GM20000 (cell line): ENCODE data around the gene PPIL1.

Experiments
- DNase-seq: peaks from one replicate; pipeline ENCODE4 v3.0.0; 2012; ENCODE audit warnings: low spot score
- TF ChIP-seq, protein P1 (sequence below): IDR thresholded peaks from 2 replicates; pipeline ENCODE4 v1.5.1; 2012; ENCODE audit warnings: mild to moderate bottlenecking, control low read depth; ENCODE audit errors: extremely low read depth, missing control alignments

Gene PPIL1

DNA sequence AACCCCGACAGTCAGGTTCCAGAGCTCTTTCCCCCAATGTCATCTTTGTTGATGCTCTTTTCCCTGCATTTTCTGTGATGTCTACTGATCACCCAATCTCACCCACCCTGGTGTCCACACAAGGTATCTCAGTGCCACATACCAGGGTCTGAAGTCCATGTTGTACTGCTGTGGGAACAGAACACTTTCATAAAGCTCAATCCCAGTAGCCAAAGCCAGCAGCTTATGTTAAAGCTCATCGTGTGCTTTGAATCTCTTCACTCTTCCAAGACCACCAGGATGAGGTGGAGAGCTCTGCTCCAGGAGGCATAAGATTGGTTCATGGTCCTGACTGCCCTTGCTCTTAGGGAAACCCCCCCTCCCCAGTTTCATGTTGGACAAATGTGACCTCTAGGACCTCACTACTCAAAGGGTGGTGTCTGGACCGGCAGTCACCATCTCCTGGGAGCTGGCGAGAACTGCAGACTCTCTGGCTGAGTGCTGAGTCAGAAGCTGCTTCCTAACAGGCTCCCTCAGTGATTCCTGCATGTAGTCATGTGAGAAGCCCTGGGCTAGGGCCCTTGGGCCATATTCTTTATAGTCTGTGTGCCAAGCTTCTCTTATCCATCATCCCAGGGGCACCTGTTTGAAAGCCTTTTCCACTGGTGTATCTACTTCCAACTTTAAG lies 22.0 kb downstream of the PPIL1 start:
- DNase-seq = no peak
- TF ChIP-seq, protein P1, sequence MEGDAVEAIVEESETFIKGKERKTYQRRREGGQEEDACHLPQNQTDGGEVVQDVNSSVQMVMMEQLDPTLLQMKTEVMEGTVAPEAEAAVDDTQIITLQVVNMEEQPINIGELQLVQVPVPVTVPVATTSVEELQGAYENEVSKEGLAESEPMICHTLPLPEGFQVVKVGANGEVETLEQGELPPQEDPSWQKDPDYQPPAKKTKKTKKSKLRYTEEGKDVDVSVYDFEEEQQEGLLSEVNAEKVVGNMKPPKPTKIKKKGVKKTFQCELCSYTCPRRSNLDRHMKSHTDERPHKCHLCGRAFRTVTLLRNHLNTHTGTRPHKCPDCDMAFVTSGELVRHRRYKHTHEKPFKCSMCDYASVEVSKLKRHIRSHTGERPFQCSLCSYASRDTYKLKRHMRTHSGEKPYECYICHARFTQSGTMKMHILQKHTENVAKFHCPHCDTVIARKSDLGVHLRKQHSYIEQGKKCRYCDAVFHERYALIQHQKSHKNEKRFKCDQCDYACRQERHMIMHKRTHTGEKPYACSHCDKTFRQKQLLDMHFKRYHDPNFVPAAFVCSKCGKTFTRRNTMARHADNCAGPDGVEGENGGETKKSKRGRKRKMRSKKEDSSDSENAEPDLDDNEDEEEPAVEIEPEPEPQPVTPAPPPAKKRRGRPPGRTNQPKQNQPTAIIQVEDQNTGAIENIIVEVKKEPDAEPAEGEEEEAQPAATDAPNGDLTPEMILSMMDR = no peak

DNA sequence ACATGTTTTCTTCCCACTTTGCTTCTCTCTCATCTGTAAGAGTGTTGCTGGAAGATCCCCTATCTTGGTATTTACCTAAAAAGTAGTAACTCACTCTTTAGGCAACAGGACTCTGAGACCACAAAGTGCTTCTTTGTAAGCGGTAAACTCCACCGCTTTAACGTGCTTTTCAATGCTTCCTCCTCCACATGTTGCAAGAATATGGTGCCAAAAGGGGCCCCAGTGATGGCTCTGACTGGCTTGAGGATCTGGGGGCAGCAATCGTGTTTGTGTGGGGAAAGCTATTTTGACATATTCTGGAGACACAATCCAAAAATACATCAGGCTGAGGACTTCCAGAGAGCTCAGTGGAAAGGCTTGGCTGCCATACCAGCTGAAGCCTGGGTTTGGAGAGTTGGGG lies 23.0 kb downstream of the PPIL1 start:
- TF ChIP-seq, protein P1 = no peak
- DNase-seq = no peak

DNA sequence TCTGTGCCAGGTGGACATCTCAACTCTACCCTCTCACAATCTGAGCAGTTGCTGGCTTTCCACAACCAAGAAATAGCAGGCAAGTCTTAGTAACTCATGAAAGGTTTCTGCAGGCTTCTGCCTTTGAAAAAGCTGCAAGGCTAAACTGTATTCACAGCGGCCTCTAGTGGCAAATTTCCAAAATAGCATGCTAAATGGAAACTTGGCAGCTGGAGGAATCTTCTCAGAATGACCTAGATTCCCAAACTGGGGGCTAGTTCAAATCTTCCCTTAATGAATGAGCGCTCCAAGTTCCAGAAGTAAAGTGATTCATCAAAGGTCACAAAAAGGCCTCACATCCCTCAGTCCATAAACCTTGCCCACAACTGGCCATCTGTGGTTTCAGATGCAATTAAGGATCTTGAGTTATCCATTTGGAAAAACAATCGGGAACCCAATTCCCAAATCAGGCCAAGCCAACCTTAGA lies 23.4 kb downstream of the PPIL1 start:
- DNase-seq = peak; percentile 68
- TF ChIP-seq, protein P1 = peak; percentile 76

DNA sequence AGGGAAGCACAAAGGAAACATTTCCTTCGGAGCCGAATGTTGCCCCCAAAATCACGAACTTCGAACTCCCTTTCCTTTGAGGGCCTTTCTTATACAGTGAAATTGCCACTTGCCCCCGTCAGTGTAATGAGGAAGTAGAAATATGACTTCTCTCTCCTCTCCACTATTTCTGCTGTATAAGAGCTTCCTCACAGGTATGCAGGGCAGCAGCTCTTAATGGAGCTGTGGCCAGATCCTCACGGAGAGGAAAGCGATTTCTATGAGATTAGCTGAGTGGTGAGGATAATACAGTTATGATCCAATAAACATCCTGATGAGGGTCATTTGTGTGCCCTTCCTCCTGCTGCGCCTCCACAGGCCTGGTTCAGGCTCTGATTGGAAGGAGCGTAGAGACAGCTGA lies 24.6 kb downstream of the PPIL1 start:
- no peak for DNase-seq
- TF ChIP-seq, protein P1 = no peak

DNA sequence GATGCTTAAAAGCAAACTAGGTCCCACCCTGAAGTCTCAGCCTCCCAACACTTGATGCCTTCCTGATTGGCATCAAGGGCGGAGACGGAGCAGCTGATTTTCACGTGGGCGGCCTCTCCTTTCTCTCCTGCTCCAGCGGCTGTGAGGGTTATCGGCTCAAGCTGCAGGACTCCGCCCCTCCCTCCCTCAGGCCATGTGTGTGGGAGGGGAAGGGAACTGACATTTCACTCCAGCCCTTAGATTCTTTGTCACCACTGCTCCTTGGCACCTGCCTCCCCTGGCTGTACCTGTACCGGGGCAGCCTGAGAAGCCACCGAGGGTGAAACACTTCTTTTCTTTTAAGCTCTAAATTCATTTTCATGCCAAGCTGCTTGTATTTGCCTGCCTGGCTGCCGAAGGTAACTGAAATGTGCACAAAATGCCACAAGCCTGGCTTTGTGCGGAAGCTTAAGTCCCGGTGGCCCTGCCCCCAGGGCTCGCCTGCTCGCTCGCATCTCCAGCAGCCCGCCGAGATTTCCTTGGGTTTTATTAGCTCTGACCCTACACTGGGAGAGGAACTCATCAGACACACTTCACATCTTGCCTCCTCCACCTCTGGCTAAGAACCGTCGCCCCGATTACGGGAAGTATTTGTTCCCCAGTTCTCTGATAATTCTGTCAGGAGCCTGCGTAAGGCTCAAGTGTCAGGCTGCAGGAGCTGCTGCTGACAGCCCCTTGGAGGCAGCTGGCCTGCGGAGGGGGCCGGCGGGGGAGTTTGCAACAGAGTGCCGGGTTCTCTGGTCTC lies 25.8 kb downstream of the PPIL1 start:
- TF ChIP-seq, protein P1 = no peak
- DNase-seq = no peak

DNA sequence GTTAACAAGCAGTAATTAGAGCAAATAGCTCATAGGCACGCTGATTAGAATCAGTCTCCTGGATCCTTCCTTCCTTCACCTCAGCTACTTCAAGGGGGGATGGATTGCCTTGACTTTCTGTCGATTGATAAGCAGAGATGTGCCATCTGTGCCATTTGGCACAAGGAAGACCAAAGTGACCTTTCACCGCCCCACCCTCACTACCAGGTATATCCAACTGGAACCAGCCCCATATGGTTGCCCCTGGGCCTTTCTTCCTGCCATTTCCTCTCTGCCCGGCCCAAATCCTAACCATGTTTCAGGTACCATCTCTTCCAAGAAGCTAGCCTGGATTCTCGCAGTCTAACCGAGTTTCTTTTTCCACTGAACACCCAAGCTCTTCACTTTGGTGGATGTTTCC lies 26.6 kb downstream of the PPIL1 start:
- DNase-seq = no peak
- TF ChIP-seq, protein P1 = no peak

DNA sequence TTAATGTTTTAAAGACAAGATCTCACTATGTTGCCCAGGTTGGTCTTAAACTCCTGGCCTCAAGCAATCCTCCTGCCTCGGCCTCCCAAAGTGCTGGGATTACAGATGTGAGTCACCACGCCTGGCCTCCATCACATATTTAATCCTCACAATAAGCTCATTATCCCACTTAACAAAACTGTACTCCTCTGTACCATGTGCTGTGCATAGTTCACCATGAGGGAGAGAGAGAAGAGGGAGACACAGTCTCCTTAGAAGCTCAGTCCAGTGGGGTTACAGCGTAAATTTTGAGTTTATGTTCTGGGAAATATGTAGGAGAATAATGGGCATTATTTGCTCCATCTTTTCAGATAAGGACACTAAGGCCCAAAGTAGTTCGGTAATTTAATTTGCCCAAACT lies 27.5 kb downstream of the PPIL1 start:
- TF ChIP-seq, protein P1 = no peak
- DNase-seq = no peak
